ENCODE data around the gene G6PC3.
"Not testable (repeated sequence)": the region's sequence is repeated elsewhere in the genome, so short reads cannot be mapped to it uniquely, and the experiment has no call there.

The G6PC3 gene

GRCh38 chr17:44038604-44039011 is 31.9 kb upstream of the G6PC3 start:
- H3K27ac ChIP-seq (ENCODE audit: low read depth, low read length), result no peak overlapping the region

DNA sequence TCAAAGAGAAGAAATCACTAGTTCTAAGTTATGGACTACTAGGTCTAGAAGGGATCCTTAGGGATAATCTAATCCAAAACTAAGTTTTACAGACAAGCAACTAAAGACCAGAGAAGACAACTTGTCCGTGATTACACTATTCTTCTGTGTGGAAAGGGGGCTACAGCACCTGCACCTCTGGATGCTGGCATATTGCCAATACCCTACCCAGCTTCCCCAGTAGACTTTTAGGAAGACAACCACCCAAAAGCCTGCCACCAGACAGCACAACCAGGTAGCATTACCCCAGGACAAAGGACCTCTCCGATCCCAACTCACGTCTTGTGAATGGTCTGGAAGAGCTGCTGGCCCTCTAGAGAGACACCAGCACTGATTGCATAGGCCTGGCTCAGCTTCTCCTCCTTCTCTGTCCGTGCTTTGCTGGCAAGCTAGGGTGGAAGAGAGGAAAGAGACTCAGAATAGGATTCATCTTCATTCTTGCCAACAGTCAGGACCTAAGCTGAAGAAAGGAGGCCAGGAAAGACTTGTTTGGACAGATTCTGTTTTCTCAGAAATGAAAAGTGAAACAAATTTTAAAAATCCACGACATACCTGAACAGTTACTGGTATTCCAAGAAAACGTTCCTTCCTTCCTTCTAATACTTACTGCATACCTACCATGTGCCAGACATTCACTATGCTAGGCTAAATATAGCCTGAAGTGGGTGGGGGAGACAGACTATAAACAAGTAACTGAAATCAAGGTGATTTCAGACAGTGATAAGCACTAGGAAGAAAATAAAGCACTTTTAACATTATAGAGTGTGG is 30.5 kb upstream of the G6PC3 start:
- Histone ChIP-seq H3K36me3 (ENCODE audit: control insufficient read depth, insufficient read depth, low read length) (peaks cover 58% of the 10 kb centered on the region), H3K4me3 (ENCODE audit: low read depth, low read length) (no peak overlapping the region), H3K27me3 (ENCODE audit: control insufficient read depth, insufficient read depth, low read length) (no peaks in the 10 kb centered on the region), H3K9ac (ENCODE audit: low read length) (no peak overlapping the region), H3K4me1 (ENCODE audit: control insufficient read depth, insufficient read depth, low read length) (peaks cover 7% of the 10 kb centered on the region; the same call in 1 of the 2 replicates), H3K27ac (ENCODE audit: low read depth, low read length) (no peak overlapping the region), H3K9me3 (ENCODE audit: control insufficient read depth, insufficient read depth, low read depth, low read length) (no peaks in the 10 kb centered on the region)

More at GRCh38 chr17:44038604-44039011, 31.9 kb upstream of the G6PC3 start:
- Histone ChIP-seq H3K36me3 (ENCODE audit: control insufficient read depth, insufficient read depth, low read length) (peaks cover 58% of the 10 kb centered on the region), H3K4me3 (ENCODE audit: low read depth, low read length) (no peak overlapping the region), H3K4me1 (ENCODE audit: control insufficient read depth, insufficient read depth, low read length) (no peaks in the 10 kb centered on the region), H3K9ac (ENCODE audit: low read length) (no peak overlapping the region), H3K27me3 (ENCODE audit: control insufficient read depth, insufficient read depth, low read length) (no peaks in the 10 kb centered on the region), H3K9me3 (ENCODE audit: control insufficient read depth, insufficient read depth, low read depth, low read length) (no peaks in the 10 kb centered on the region)

GRCh38 chr17:44043272-44043696 is 27.3 kb upstream of the G6PC3 start:
- H3K9ac ChIP-seq (ENCODE audit: low read length), result no peak overlapping the region
- no peak overlapping the region for H3K4me3 ChIP-seq (ENCODE audit: low read depth, low read length)
- H3K4me1 ChIP-seq (ENCODE audit: control insufficient read depth, insufficient read depth, low read length), result peaks cover 7% of the 10 kb centered on the region; the same call in 1 of the 2 replicates
- H3K9me3 ChIP-seq (ENCODE audit: control insufficient read depth, insufficient read depth, low read depth, low read length), result no peaks in the 10 kb centered on the region
- peaks cover 55% of the 10 kb centered on the region for H3K36me3 ChIP-seq (ENCODE audit: control insufficient read depth, insufficient read depth, low read length)
- H3K27ac ChIP-seq (ENCODE audit: low read depth, low read length), result no peak overlapping the region; the same call in 1 of the 2 replicates
- no peaks in the 10 kb centered on the region for H3K27me3 ChIP-seq (ENCODE audit: control insufficient read depth, insufficient read depth, low read length)

DNA sequence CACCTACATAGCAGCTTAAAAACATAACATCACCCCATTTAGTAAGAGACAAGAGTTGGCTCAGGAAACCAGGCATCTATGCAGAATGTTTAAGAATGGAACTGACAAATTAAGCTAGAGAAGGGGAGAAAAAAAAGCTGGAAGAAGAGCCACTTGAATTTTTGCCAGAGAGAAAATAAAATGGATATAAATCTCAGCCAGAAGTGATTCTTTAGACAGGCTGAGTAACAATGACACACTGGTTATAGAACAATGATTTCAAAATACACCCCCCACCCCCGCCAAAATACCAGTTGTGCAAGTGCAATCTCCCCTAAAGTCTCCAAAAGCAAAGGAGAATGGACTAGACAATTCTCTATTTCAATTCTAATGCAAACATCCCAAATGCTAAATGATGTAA is 26.5 kb upstream of the G6PC3 start:
- H3K9me3 ChIP-seq (ENCODE audit: control insufficient read depth, insufficient read depth, low read depth, low read length), result no peaks in the 10 kb centered on the region
- peaks cover 7% of the 10 kb centered on the region; the same call in 1 of the 2 replicates for H3K4me1 ChIP-seq (ENCODE audit: control insufficient read depth, insufficient read depth, low read length)
- H3K27ac ChIP-seq (ENCODE audit: low read depth, low read length), result no peak overlapping the region
- no peaks in the 10 kb centered on the region for H3K27me3 ChIP-seq (ENCODE audit: control insufficient read depth, insufficient read depth, low read length)
- peaks cover 55% of the 10 kb centered on the region for H3K36me3 ChIP-seq (ENCODE audit: control insufficient read depth, insufficient read depth, low read length)
- H3K4me3 ChIP-seq (ENCODE audit: low read depth, low read length), result no peak overlapping the region
- no peak overlapping the region for H3K9ac ChIP-seq (ENCODE audit: low read length)

DNA sequence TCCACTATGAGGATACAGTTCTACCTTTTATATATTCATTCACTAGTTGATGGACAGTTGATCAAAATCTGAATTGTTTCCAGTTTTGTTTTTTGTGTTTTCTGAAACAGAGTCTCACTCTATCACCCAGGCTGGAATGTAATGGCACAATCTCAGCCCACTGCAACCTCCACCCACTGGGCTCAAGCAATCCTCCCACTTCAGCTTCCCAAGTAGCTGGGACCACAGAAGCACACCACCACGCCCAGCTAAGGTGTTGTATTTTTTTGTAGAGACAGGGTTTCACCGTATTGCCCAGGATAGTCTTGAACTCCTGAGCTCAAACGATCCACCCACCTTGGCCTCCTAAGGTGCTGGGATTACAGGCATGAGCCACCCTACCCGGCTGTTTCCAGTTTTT is 25.0 kb upstream of the G6PC3 start:
- H3K27ac ChIP-seq (ENCODE audit: low read depth, low read length), result no peak overlapping the region
- H3K9ac ChIP-seq (ENCODE audit: low read length), result no peak overlapping the region
- H3K9me3 ChIP-seq (ENCODE audit: control insufficient read depth, insufficient read depth, low read depth, low read length), result no peaks in the 10 kb centered on the region
- no peak overlapping the region for H3K4me3 ChIP-seq (ENCODE audit: low read depth, low read length)
- H3K4me1 ChIP-seq (ENCODE audit: control insufficient read depth, insufficient read depth, low read length), result peaks cover 7% of the 10 kb centered on the region; the same call in 1 of the 2 replicates
- peaks cover 58% of the 10 kb centered on the region for H3K36me3 ChIP-seq (ENCODE audit: control insufficient read depth, insufficient read depth, low read length)
- H3K27me3 ChIP-seq (ENCODE audit: control insufficient read depth, insufficient read depth, low read length), result no peaks in the 10 kb centered on the region

- peaks cover 70% of the 10 kb centered on the region for H3K36me3 ChIP-seq (ENCODE audit: control insufficient read depth, insufficient read depth, low read length)
- not testable (repeated sequence) for H3K27ac ChIP-seq (ENCODE audit: low read depth, low read length); H3K9me3 ChIP-seq (ENCODE audit: control insufficient read depth, insufficient read depth, low read depth, low read length); H3K9ac ChIP-seq (ENCODE audit: low read length); H3K27me3 ChIP-seq (ENCODE audit: control insufficient read depth, insufficient read depth, low read length); H3K4me3 ChIP-seq (ENCODE audit: low read depth, low read length); H3K4me1 ChIP-seq (ENCODE audit: control insufficient read depth, insufficient read depth, low read length)
Measured at GRCh38 chr17:44046893-44047292, 23.6 kb upstream of the G6PC3 start.

- no peak overlapping the region for H3K9ac ChIP-seq (ENCODE audit: low read length)
- no peaks in the 10 kb centered on the region for H3K9me3 ChIP-seq (ENCODE audit: control insufficient read depth, insufficient read depth, low read depth, low read length)
- H3K27ac ChIP-seq (ENCODE audit: low read depth, low read length), result no peak overlapping the region
- no peaks in the 10 kb centered on the region for H3K4me1 ChIP-seq (ENCODE audit: control insufficient read depth, insufficient read depth, low read length)
- no peak overlapping the region for H3K4me3 ChIP-seq (ENCODE audit: low read depth, low read length)
- H3K27me3 ChIP-seq (ENCODE audit: control insufficient read depth, insufficient read depth, low read length), result no peaks in the 10 kb centered on the region
- H3K36me3 ChIP-seq (ENCODE audit: control insufficient read depth, insufficient read depth, low read length), result peaks cover 79% of the 10 kb centered on the region
Measured at GRCh38 chr17:44049294-44050060, 21.1 kb upstream of the G6PC3 start.

- Histone ChIP-seq H3K27ac (ENCODE audit: low read depth, low read length) (no peak overlapping the region), H3K36me3 (ENCODE audit: control insufficient read depth, insufficient read depth, low read length) (peaks cover 76% of the 10 kb centered on the region), H3K9ac (ENCODE audit: low read length) (no peak overlapping the region)
Measured at GRCh38 chr17:44053125-44053872, 17.2 kb upstream of the G6PC3 start.

DNA sequence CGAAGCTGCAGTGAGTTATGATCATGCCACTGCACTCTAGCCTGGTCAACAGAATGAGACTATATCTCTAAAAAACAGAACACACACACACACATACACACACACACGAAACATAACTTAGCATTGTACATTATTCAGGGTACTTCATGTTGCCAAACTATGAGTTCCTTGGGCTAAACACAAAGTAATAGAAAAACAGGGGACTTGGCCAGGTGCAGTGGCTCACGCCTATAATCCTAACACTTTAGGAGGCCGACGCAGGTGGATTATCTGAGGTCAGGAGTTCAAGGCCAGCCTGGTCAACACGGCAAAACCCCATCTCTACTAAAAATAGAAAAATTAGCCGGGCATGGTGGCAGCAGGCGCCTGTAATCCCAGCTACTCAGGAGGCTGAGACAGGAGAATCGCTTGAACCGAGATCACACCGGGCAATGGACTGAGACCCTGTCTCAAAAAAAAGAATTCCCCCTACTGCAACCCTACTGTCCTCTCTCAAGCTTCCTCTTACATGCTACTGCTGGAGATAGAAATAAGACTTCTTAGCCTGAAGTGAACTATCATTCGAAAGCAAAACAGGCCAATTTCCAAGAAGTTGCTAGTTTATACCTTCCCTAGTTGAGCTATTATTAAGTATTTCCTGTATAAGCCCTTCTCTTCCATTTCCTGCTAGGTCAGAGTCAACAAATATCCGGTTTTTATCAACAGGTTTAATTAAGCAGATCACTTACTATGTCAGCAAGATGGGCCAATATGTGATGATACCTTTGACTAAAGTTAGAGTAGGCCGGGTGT is 11.2 kb upstream of the G6PC3 start:
- Histone ChIP-seq H3K9ac (ENCODE audit: low read length) (no peak overlapping the region), H3K27me3 (ENCODE audit: control insufficient read depth, insufficient read depth, low read length) (no peaks in the 10 kb centered on the region), H3K27ac (ENCODE audit: low read depth, low read length) (no peak overlapping the region), H3K9me3 (ENCODE audit: control insufficient read depth, insufficient read depth, low read depth, low read length) (no peaks in the 10 kb centered on the region), H3K36me3 (ENCODE audit: control insufficient read depth, insufficient read depth, low read length) (peaks cover 71% of the 10 kb centered on the region), H3K4me3 (ENCODE audit: low read depth, low read length) (no peak overlapping the region), H3K4me1 (ENCODE audit: control insufficient read depth, insufficient read depth, low read length) (peaks cover 5% of the 10 kb centered on the region; the same call in 1 of the 2 replicates)

More at GRCh38 chr17:44053125-44053872, 17.2 kb upstream of the G6PC3 start:
- Histone ChIP-seq H3K4me1 (ENCODE audit: control insufficient read depth, insufficient read depth, low read length) (no peaks in the 10 kb centered on the region), H3K27me3 (ENCODE audit: control insufficient read depth, insufficient read depth, low read length) (no peaks in the 10 kb centered on the region), H3K9me3 (ENCODE audit: control insufficient read depth, insufficient read depth, low read depth, low read length) (no peaks in the 10 kb centered on the region), H3K4me3 (ENCODE audit: low read depth, low read length) (no peak overlapping the region)

GRCh38 chr17:44061446-44061845 is 9.1 kb upstream of the G6PC3 start:
- H3K4me3 ChIP-seq (ENCODE audit: low read depth, low read length), result no peak overlapping the region
- H3K4me1 ChIP-seq (ENCODE audit: control insufficient read depth, insufficient read depth, low read length), result peaks cover 5% of the 10 kb centered on the region; the same call in 1 of the 2 replicates
- peaks cover 60% of the 10 kb centered on the region for H3K36me3 ChIP-seq (ENCODE audit: control insufficient read depth, insufficient read depth, low read length)
- no peak overlapping the region for H3K9ac ChIP-seq (ENCODE audit: low read length)
- H3K9me3 ChIP-seq (ENCODE audit: control insufficient read depth, insufficient read depth, low read depth, low read length), result no peaks in the 10 kb centered on the region
- no peaks in the 10 kb centered on the region for H3K27me3 ChIP-seq (ENCODE audit: control insufficient read depth, insufficient read depth, low read length)
- H3K27ac ChIP-seq (ENCODE audit: low read depth, low read length), result no peak overlapping the region

All from HUES6 (cell line).